ENCODE data around the gene ARHGAP24.

DNA sequence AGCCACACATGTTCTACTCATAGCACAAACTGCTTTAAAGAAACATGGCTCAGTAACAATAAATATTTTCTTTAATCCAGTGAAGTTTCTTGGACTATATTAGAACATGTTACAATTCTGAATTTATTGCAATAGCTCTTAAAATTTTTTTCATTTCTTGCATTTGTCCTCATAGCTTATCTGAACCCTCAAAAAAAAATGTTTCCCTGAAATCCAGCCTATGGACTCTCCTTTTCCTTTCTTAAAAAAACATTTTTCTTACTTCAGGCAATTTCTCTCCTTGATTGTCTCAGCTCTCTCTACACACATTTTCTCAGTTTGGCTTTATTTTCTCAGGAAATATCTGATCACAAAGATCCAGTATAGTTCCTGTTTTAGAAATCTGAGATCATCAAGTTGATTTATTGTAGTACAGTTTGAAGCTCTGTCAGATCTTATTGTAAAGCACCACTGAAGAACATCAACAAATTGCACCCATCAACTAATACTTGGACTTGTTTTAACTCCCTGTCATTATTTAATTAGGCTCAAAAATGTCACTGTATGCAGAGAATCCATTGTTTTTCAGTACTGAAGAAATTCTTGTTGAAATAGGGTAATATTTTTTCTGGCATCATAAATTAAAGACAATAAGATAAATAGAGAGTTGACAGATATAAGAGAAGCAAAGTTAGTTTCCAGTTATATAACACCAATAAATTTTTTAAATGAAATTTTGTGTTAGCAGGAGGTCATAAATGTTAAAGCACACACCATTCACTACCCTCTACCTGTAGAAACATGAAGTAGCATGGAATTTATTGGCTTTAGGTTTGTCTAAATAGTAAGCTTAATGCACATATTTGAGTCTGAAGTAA is 317.7 kb downstream of the ARHGAP24 start:
- TF ChIP-seq, protein P1, sequence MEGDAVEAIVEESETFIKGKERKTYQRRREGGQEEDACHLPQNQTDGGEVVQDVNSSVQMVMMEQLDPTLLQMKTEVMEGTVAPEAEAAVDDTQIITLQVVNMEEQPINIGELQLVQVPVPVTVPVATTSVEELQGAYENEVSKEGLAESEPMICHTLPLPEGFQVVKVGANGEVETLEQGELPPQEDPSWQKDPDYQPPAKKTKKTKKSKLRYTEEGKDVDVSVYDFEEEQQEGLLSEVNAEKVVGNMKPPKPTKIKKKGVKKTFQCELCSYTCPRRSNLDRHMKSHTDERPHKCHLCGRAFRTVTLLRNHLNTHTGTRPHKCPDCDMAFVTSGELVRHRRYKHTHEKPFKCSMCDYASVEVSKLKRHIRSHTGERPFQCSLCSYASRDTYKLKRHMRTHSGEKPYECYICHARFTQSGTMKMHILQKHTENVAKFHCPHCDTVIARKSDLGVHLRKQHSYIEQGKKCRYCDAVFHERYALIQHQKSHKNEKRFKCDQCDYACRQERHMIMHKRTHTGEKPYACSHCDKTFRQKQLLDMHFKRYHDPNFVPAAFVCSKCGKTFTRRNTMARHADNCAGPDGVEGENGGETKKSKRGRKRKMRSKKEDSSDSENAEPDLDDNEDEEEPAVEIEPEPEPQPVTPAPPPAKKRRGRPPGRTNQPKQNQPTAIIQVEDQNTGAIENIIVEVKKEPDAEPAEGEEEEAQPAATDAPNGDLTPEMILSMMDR (conservative IDR thresholded peaks at IDR 0.05): no peak
- no peak for TF ChIP-seq ZFX (IDR thresholded peaks at IDR 0.05)
